ENCODE measurements around the gene BTBD16. TPM values are rescaled to one million over a fixed set of nuclear protein-coding genes. Genes with fewer than 3 reads are reported as not detected.
A peak's percentile ranks its signal among the peaks of the same experiment; 100 is the strongest.

The BTBD16 gene
- polyA plus RNA-seq (2012; ENCODE audit: insufficient read depth, insufficient read length): not detected

DNA sequence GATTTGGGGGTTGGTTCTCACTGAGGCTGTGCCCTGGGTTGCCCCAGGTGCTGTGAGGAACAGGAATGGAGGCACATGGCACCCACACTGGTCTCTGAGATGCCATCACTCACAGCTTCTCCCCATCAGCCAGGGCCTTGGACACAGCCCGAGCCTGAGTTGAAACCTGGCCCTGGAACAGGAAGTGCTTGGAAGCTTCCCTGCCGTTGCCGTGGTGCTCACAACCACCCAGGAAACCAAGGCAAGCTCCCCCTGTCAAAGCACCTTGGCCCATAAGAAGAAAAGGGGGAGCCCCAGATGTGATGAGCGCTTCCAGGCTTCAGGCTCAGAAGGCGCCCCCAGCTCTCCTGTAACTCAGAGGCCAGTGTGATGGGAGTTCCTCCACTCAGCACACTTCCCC is at the start of gene BTBD16:
BTBD16 (plus strand) TSS at position 221 of the 400 bp plus-strand sequence. CDS start 3,786 bp downstream, outside the sequence.
- H3K4me3 ChIP-seq (ENCODE audit: low read length): no peak within 1 kb of the TSS

DNA sequence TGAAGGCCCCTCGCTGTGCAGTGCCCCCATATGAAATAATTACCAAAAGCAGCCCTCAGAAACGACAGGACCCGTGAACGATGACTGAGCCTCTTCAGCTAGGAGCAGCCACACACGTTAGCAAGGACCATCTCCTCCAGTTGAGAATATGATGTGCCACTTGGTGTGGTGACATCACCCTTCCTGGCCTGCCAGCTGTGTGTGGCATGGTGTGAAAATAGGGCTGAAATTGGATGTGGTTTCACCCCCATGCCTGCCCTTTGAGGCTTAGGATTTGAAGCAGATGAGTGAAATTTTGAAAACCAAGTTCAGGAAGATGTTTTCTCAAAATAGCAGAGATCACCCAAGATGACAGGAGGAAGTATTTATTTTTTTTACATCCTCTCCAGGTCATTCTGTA is 49.1 kb upstream of the BTBD16 start:
- no peak overlapping the region for H3K4me3 ChIP-seq (ENCODE audit: low read length)
- no peak for DNase-seq (ENCODE audit: low read depth, low spot score)

More for the DNA sequence above, at the start of gene BTBD16:
- no peak for DNase-seq (ENCODE audit: low read depth, low spot score)

DNA sequence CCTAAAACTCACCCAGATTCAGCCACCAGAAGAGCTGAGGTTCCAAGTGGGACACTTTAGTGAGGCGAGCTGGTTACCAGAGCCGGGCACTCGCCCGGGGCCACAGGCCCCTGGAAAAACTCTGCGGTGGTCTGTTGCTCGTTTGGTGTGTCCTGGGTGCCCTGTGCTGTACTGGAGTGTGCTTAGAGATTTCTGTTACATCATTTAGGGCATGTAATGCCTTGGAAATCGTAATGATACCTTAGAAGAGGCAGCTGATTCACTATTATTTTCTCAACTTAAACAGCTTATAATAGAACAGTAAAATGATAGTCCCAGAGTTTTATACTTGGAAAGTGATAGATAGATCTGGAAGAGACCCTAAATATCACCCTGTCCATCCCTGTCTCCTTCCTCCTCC is 48.5 kb upstream of the BTBD16 start:
- H3K4me3 ChIP-seq (ENCODE audit: low read length): no peak overlapping the region
- DNase-seq (ENCODE audit: low read depth, low spot score): no peak

DNA sequence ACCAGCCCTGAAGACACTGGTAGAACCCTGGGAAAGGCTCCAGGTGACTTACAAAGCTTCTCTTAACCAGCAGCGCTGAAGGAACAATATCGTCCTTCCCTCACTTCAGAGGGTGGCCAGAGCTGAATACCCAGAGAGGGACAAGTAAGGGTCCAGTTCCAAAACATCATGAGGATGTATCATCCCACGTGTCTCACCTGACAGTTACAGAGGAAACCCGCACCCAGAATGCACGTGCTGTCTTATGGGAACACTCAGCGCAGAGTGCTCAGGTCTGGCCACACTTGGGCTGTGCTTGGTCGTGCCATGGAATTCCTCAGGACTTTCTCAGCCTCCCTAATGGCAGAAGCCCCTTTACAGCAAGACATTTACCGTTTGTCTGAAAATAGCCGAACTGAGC is 46.9 kb upstream of the BTBD16 start:
- H3K4me3 ChIP-seq (ENCODE audit: low read length): no peak overlapping the region
- DNase-seq (ENCODE audit: low read depth, low spot score): no peak

DNA sequence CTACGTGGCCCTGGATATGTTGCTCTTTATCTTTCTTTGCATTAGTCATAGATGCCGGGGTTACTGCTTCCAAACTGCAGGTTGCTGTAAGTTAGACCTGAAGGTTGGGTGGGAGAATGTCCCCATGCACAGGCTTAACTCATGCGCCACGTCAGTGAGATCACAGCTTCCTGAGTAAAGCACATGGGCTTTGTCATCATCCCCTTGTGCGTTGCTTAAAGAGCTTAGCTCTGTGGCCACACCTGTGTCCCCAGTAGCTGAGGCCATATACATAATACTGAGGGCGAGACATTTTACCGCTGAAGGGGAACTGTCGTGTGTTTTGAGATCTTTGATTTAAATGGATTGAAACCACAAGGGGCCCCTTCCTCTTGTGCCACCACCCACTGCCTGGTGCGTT is 45.8 kb upstream of the BTBD16 start:
- DNase-seq (ENCODE audit: low read depth, low spot score): peak; percentile 24
- no peak overlapping the region for H3K4me3 ChIP-seq (ENCODE audit: low read length)

DNA sequence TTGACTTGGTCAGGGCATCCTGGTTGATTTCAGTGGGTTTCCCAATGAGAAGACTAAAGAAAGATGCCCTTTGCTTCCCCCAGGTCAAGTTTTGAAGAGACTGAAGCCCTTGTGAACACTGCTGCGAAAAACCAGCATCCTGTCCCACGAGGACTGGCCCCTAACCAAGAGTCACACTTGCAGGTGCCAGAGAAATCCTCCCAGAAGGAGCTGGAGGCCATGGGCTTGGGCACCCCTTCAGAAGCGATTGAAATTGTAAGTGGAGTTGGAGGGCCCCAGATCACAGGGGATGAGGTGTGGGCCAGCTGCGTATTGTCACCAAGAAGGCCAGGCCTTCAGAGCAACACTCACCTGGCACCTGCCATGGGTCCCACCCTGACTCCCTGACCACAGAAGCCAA is 43.3 kb upstream of the BTBD16 start:
- no peak overlapping the region for H3K4me3 ChIP-seq (ENCODE audit: low read length)
- DNase-seq (ENCODE audit: low read depth, low spot score): no peak

DNA sequence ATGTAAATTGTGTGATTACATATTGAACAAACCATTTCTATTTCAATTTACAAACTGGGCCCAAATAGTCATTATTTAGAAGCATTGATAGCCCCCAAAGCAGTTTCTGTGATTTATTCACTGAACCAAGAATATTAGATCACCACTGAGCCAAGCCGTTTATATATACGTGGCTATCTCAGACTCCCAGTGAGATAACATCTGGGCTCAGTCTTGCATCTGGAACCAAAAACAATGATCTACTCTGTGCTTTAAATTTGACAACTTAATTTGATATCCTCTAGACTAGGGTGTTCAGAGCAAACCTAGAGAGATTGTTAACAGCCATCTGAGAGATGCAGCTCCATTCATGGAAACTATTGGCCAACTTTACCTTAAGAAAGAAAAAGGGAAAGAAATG is 41.4 kb upstream of the BTBD16 start:
- no peak for DNase-seq (ENCODE audit: low read depth, low spot score)
- no peak overlapping the region for H3K4me3 ChIP-seq (ENCODE audit: low read length)

DNA sequence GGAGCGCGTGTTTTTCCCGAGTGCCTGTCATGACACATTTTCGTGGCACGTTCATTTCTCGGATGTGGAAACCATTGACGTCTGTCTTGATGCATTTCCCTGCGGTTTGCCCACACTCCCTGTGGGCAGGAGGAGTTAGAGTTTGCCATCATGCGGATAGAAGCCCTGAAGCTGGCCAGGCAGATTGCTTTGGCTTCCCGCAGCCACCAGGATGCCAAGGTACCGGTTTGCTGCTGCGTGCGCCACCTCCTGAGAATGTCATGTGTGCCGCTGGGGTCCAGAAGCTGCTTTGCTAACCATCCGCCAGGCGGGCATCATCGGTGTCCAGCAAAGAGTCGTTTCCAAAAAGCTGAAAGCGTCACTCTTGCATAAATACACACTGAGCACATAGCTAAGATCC is 40.9 kb upstream of the BTBD16 start:
- no peak for DNase-seq (ENCODE audit: low read depth, low spot score)
- no peak overlapping the region for H3K4me3 ChIP-seq (ENCODE audit: low read length)

DNA sequence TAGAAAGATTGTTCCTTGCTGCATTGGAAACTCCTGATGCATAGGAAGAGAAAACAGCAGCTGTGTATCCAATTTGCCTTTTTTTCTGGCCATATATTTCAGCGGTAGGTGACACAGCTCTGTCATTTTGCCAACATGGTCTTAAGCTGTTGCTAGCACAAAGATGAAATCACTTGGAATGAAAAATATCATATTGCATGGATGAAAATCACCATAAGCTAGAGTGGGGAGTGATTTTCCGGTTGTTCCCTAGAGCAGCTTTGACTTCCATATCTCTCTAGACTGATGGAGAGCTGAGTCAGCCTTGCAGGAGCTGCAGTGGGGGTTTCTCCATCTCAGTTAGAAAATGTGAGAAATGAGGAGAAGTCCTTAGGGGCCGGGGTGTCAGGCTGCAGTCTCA is 38.3 kb upstream of the BTBD16 start:
- DNase-seq (ENCODE audit: low read depth, low spot score): no peak
- H3K4me3 ChIP-seq (ENCODE audit: low read length): no peak overlapping the region

DNA sequence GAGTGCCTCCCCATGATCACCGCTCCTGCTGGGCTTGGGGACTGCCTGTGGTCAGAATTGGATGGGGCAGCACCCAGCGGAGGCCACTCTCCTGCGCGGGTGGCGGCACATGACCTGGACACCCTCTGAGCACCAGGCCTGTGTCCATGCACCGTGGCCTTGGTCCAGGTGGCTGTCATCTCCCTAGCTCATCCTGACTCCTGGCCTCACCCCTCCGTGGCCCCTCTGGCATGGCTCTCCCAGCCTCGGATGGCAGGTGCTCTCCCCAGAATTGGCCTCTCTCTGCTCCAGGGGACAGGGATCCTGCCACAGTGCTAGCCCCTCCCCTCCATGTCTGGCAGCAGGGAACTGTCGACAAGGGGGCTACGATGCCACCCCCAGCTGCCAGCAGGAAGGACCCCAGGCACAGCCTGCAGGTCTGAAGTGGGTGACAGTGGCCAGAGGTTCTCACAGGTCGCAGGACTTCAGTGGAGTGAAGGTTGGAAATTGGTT is 37.2 kb upstream of the BTBD16 start:
- no peak overlapping the region for H3K4me3 ChIP-seq (ENCODE audit: low read length)
- DNase-seq (ENCODE audit: low read depth, low spot score): no peak

DNA sequence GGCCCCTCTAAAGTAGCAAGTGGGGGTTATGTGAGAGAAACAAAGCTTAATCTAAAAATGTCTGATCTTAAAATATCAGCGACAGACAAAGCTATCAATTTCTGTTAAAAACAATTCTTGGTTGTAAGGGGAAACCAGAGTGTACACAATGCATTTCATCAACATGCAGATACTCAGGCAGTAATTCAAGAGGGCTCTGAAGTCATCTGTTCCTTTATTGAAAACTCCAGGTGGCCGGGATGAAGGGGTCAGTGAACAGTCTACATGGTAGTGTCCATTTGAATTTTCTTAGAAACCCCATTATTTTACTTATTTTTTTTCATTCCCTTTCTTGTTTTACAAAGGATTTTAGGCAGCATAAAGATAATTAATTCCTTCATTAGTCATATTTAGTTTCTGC is 36.7 kb upstream of the BTBD16 start:
- no peak for DNase-seq (ENCODE audit: low read depth, low spot score)
- H3K4me3 ChIP-seq (ENCODE audit: low read length): no peak overlapping the region

DNA sequence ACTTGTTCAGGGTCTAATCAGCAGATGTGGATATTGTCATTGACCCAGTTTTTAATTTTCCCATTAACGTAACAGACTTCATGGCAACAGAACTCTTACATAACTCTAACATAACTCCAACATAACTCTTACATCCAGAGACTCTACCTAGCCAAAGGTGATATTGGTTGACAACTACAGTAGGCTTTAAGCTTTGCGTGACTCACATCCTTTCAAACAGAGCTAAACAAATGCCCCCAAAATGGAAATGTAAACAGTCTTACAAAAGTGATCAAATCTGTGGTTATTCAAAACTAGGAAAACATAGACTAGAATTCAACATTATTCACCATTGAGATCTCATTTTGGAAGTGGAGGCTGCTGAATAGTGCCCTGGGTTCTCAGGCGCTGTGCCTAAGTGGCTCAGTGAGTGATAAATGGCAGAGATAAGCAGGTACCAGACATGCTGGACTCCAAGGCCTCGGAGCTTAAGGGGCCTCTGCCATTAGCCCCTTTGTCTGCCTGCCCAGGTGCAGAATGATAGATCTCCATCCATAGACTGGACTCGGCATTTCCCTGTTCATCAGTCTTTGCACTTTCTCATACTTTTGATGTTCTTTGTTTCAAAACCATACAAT is 34.3 kb upstream of the BTBD16 start:
- DNase-seq (ENCODE audit: low read depth, low spot score): no peak
- H3K4me3 ChIP-seq (ENCODE audit: low read length): no peak overlapping the region

DNA sequence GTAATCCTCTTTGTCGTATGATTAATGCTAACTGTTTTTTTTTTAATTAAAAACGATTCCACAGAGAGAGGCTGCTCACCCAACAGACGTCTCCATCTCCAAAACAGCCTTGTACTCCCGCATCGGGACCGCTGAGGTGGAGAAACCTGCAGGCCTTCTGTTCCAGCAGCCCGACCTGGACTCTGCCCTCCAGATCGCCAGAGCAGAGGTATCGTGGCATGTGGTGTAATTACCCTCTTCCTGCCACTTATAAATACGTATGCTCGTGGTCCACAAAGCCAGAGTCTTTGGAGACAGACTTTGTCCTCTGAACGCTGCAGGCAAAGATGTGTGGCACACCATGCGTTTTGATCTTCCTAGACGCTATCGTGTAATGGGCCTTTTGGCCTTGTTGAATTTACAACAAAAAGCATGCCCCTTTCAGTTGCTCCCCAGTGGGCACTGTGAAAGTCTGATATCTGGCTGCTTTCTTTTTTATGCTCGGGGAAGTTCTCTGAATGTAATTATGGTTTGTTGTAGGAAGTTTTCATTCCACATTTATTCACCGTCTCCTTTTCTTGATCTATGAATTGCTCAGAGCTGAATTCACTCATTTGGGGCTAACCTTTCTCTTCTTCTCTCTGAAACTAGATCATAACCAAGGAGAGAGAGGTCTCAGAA is 33.6 kb upstream of the BTBD16 start:
- no peak for DNase-seq (ENCODE audit: low read depth, low spot score)
- no peak overlapping the region for H3K4me3 ChIP-seq (ENCODE audit: low read length)

DNA sequence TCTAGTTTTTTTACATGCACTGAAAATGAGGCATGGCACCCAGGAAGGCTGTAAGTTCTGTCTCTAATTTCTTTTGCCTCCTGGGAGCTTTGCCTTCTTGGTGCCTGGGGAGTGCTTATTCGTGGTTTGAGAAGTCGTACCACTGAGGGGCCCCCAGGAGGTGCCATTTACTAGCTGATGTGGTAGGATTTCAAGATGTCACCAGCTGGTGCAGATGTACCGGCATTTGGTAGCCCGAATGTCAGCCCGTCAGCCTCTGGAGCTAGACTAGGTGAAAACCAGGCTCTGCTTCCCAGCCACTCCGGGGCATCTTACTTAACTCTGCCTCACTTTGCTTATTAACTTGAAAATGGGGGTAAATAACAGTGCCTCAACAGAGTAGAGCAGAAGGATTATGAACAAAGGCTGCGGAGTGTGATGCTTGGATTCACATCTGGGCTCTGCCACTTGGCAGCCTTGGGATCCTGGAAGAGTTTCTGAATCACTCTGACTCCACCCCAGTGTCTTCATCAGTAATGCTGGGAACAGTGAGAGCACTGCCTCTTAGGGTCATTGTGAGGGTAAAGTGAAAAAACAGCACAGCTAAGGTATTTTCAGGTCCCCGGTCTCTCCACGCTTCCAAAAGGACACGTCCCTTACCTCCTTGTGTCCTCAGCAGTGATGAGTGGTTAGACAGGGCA is 31.4 kb upstream of the BTBD16 start:
- no peak for DNase-seq (ENCODE audit: low read depth, low spot score)

DNA sequence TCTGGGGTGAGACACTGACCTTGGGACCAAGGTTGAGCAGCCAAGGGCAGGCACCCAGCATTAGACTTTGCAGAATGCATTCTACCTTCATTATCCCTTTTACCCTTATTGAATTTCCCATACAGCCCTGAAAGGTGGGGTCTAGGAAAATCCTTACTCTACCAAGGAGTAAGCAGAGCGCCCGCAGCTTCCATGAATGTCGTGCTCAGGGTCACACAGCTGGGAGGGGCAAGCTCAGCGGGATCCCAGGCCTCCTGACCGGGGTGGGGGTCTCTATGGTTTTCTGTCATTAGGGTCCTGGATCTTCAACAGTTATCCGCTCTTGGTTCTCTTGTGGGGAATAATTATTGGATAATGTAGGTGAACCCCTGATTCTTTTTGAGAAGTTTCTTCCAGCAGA is 30.7 kb upstream of the BTBD16 start:
- H3K4me3 ChIP-seq (ENCODE audit: low read length): no peak overlapping the region
- DNase-seq (ENCODE audit: low read depth, low spot score): no peak

More for the DNA sequence above, 31.4 kb upstream of the BTBD16 start:
- H3K4me3 ChIP-seq (ENCODE audit: low read length): no peak overlapping the region

DNA sequence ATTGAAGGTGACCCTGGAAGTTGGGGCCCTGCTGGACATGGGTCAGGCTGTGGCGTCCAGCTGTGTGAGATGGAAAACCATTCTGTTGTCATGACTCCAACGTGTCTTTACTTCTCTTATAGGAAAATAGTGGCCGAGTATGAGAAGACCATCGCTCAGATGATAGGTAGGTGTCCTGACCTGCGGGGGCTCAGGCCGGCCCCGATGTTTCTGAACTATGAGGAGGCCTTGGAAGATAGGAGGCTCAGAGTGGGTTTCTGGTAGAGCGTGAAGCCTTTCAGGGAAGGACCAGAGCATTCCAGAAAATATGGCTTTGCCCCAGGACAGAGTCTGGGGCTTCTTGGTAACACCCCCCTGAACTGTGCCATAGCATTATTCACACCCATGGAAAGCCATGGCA is 29.3 kb upstream of the BTBD16 start:
- no peak overlapping the region for H3K4me3 ChIP-seq (ENCODE audit: low read length)
- DNase-seq (ENCODE audit: low read depth, low spot score): no peak

DNA sequence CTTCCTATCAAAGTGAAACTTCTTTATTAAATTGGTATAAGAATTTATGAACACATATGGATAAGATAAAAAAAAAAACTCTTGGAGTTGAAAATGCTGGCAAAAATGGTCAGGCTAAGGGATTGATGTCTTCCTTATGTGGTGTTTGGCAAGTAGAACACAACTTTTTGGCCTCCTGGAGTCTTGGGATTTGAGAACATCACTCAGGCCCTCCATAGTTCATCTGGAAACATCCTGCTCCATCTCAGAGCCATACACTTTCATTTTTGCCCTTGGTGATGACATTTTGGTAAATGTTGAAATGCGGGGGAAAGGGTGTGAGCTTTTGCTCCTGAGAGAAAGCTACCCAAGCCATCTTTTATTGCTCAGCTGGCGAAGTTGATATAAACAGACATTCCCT is 27.5 kb upstream of the BTBD16 start:
- DNase-seq (ENCODE audit: low read depth, low spot score): no peak
- no peak overlapping the region for H3K4me3 ChIP-seq (ENCODE audit: low read length)

DNA sequence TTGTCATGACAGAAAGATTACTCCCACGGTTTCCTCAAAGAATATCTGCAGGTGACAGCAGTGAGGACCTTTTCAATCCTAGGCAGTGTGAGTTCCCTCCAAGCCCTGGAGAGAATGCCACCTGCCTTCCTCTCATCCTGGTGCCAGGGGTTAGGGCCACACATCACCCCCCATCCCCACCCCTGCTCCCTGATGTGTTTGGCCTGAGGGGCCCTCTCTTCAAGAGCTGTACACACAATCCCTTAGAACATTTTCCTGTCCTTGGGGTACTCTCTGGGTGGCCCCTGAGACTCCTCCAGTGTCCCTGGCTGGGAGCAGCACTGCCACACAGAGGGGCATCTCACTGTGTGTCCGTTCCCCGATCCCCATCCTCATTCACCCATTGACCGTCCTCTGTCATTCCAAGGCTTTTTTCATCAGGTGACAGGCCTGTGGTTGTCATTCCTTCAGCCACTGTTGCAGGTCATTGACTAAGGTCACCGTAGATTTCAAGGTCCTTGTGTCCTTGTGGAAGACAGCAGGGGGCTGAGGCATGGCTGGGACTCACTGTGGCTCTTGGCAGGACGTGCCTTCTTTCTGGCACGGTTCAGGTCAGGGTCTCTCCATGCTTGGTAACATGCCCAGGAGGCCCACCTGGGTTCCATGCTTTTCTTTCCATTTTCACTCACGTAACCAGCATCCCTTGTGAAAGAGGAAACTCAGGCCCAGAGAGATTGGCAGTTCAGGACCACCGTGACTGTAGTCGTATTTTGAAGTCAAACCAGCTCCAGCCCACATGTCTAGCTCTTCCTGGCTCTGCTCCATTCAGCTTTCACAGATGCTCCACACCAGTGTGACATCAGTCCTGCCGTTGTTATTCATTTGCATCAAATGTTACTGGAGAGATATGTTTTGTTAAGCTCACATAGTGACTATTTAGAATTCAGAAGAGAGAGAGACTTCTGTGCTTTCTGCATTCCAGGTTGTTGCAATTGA is 26.8 kb upstream of the BTBD16 start:
- no peak for DNase-seq (ENCODE audit: low read depth, low spot score)
- no peak overlapping the region for H3K4me3 ChIP-seq (ENCODE audit: low read length)

DNA sequence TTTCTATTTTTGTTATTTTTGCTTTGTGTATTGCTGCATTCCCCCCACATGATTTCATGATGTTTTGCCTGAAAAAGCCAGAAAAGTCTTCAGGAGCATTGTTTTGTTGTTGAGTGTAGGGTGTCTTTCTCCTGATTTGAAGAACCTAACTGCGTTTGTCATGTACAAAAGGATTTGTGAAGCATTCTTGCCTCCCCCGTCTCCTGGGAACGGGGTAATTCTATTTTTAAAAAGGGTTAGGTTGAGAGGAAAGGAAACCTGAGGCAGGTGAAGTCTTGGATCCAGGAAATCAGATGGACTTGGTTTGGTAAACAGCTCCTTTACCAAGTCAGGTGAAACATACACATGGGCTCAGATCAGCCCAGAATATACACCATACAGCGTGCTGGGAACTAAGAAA is 26.0 kb upstream of the BTBD16 start:
- no peak overlapping the region for H3K4me3 ChIP-seq (ENCODE audit: low read length)
- no peak for DNase-seq (ENCODE audit: low read depth, low spot score)
